ENCODE data around the gene RAB4B.
"Not testable (repeated sequence)": the region's sequence is repeated elsewhere in the genome, so short reads cannot be mapped to it uniquely, and the experiment has no call there.

Gene RAB4B

DNA sequence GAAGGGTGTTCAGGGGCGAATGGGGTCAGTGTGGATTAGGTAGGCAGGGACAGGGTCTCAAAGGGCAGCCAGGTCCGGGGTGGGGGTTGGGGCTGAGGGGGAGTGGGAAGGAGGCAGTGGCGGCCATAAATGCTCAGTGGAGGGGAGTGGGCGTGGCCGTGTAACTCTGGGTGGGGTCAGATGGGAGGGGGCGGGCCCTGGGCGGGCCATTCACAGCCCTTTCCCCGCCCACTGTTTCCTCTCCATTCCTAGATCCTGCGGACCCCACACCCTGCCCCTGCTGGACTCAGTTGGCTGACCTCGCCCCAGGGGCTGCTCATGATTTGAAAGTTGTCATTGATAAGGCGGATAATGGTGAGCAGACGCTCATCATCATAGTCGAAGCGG, 48.3 kb downstream of the RAB4B start:
- DNase-seq = not testable (repeated sequence)

DNA sequence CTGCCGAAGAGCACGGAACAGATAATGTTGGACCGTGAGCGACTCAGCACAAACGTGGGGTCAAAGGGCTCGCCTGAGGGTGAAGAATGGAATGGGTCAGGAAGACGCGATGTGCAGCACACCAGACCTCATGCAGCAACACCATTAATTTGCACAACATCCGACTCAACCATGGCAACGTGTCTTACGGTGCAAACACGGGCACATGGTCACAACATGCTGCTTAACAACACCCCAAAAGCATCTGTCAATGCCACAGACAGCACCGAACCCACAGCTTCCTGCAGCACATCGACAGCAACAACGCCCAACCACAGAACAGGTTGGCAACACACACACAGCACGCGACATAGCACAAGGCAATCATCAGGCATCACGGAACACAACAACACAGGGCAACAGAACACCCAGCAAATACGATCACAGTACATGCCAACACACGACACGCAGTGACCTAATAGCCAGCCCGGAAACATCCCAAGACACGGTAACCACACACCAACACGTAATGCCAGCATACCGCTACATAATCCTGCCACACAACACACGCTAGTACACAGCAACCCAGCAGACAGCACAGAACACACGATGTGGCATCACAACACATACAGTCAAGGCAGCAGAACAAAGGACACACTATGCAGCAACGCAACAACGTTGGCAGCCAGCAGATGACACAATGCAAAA, 48.8 kb downstream of the RAB4B start:
- DNase-seq = not testable (repeated sequence)

DNA sequence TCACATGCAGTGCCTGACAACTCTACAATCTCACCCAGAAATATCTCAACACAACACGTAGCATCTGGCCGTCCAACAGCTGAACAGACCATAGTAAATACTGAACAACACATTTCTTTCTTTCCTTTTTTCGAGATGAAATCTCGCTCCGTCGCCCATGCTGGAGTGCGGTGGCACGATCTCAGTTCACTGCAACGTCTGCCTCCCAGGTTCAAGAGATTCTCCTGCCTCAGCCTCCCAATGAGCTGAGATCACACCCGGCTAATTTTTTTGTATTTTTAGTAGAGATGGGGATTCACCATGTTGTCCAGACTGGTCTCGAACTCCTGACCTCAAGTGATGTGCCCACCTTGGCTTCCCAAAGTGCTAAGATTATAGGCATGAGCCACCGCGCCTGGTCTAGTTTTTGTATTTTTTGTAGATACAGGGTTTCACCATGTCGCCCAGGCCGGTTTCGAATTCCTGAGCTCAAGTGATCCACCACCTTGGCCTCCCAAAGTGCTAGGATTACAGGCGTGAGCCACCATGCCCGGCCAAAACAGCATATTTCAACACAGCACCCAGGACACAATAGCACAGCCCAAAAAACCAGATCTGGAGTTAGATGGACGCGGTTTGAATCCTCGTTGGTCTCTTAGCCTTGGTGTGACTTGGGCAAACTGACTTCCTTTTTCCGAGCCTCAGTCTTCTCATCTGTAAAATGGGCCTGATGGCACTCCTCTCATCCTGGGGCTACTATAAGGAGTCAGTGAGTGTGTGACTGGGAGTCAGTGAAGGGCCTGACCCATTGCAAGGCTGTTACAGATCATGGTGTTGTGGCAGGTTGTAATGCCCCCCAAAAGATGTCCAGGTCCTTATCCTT, 49.6 kb downstream of the RAB4B start:
- no peak for DNase-seq

DNA sequence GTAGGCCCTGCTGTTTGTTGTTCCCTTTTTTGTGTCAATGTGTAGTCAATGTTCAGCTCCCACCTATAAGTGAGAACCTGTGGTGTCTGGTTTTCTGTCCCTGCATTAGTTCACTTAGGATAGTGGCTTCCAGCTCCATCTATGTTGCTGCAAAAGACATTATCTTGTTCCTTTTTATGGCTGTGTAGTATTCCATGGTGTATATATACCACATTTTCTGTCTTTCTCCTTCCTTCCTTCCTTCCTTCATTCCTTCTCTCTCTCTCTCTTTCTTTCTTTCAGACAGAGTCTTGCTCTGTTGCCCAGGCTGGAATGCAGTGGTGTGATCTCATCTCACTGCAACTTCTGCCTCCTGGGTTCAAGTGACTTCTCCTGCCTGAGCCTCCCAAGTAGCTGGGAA, 51.2 kb downstream of the RAB4B start:
- no peak for DNase-seq

DNA sequence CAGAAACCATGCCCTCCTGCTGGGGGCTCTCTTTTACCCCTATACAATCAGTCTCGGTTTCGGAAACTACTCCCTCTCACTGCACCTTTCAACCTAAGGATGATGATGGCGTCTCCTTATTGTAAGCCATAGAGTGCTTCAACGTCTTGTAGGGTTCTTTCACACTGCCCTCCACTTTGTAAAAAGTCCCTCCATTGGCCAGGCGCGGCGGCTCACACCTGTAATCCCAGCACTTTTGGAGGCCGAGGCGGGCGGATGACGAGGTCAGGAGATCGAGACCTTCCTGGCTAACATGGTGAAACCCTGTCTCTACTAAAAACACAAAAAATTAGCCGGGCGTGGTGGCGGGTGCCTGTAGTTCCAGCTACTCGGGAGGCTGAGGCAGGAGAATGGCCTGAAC, 52.7 kb downstream of the RAB4B start:
- DNase-seq = not testable (repeated sequence)

DNA sequence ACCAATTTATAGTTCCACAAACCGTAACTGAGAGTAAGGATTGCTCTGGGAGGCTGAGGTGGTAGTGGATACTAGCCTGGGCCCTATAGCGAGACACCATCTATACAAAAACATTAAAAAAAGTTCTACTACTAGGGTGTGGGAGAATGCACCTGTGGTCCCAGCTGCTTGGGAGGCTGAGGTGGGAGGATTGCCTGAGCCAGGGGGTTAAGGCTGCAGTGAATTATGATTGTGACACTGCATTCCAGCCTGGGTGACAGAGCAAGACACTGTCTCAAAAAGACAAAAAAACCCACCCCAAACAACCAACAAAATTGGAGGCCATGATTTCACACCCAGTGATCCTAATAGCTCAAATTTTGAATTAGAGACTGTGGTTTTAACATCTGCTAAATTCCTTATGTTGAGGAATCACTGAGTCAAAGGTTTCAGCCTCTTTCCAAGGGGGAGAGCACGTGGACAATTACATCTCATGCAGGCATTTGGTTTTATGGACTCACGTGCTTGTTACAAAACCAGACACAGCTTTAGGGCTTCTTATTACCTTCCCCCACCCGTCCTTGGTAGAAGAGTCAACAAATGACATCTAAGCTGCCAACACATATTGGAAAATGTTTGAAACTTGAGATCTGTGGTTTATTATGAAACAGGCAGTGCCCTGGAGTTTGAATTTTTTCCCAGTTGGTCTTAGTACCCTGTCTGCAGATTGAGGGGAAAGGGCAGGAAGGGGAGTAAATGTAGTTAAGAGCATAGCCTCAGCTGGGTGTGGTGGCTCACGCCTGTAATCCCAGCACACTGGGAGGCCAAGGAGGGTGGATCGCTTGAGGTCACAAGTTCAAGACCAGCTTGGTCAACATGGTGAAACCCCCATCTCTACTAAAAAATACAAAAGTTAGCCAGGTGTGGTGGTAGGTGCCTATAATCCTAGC, 53.7 kb downstream of the RAB4B start:
- peak; percentile 7 for DNase-seq

DNA sequence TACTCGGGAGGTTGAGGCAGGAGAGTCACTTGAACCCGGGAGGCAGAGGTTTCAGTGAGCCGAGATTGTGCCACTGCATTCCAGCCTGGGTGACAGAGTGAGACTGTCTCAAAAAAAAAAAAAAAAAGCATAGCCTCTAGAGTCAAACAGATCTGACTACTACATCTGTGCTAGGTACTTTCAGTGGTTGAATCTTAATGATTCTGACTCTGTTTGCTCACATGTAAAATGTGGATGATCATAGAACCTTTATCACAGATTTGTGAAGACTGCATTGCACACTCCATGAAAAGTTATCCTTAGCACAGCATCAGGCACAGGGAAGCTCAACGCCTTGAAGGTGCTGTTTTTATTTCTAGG, 54.4 kb downstream of the RAB4B start:
- not testable (repeated sequence) for DNase-seq

DNA sequence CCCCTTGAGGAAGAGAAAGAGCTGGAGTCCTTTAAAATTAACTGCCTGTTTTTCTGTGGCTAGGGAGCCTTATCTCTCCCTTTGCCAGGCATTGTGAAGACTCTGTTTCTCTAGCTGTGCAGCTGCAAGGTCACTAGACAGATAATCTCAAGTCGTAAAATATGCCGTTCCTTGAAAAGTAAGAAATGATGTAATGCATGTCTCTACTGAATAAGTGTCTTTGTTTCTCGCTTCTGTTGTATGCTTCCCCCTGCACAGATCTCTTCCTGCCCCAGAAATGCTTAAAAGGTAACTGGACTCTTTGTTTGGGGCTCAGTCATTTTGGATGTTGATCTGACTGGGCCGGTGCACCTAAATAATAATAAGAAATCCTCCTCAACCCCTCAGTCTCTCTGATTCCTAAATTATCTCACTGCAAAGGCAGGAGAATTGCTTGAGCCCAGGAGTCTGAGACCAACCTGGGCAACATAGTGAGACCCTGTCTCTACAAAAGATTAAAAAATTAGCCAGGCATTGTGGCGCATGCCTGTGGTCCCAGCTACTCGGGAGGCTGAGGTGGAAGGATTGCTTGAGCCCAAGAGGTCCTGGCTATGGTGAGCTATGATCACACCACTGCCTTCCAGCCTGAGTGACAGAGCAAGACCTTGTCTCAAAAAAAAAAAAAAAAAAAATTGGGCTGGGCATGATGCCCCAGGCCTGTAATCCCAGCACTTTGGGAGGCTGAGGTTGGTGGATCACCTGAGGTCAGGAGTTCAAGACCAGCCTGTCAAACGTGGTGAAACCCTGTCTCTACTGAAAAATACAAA, 55.9 kb downstream of the RAB4B start:
- not testable (repeated sequence) for DNase-seq

DNA sequence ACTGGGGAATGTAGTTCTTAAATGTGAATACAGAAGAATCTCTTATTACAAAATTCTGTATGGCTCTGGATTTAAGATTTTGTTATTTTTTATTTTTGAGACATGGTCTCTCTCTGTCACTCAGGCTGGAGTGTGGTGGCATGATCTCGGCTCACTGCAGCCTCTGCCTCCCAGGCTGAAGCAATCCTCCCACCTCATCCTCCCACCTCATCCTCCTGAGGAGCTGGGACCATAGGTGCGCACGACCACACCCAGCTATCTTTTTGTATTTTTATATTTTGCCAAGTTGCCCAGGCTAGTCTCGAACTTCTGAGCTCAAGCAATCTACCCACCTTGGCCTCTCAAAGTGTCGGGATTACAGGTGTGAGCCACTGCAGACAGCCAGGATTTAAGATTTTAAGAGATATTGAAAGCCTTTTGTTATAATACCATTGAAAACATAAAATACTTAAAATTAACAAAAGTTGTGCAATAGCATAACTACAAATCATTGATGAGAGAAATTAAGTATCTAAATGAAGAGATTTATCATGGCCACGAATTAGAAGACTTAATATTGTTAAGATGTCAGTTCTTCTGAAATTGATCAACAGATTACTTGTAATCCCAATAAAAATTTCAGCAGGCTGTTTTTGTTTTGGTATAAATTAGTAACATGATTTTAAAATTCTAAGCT, 58.8 kb downstream of the RAB4B start:
- no peak for DNase-seq

DNA sequence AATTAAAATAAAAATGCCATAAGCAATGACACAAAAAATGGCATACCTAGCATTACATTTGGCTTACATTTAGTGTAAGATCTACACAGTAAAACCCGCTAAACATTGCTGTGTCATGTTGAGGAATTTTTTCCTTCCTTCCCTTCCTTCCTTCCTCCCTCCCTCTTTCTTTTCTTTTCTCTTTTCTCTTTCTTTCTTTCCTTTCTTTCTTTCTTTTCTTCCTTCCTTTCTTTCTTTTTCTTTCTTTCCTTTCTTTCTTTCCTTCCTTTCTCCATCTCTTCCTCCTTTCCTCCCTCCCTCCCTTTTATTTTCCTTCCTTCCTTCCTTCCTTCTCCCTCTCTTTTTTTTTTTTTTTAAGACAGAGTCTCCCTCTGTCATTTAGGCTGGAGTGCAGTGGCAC, 60.4 kb downstream of the RAB4B start:
- DNase-seq = not testable (repeated sequence)

DNA sequence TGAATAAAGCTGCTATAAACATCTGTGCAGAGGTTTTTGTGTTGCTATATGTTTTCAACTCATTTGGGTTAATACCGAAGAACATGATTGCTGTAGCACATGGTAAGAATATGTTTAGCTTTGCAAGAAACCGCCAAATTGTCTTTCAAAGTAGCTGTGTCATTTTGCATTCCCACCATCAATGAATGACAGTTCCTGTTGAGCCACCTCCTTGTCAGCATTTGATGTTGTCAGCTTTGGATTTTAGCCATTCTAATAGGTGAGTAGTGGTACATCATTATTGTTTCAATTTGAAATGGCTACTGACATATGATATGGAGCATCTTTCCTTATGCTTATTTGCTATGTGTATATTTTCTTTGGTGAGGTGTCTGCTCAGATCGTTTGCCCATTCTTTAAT, 64.0 kb downstream of the RAB4B start:
- DNase-seq = not testable (repeated sequence)

DNA sequence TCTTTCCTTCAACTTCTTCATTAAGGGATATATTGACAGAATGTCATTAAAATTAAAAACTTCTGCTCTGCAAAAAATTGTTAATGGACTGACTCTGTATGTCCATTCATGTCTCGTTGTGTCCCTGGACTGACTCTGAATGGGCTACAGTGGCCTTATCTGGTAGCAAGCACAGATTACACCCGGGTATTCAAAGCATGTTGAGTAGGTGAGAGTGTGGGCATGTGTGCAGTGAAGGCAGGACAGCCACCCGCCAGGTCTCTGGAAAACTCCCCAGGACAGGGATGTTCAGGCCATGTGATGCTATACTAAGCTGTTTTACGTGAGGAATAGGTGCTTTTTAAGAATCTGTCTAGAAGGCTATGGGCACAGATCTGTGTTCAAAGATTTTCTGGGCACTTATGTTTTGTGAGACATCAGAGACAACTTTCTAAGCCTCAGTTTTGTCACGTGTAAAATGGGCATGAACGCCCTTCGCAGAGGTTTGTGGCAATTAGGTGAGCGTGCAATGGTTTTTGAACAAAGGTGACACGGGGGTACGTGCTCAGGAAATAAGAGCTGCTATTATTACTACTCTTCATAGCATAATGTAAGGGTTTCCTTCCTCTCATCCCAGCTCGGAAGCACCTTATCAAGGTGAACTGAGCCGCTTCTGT, 65.1 kb downstream of the RAB4B start:
- DNase-seq = not testable (repeated sequence)

DNA sequence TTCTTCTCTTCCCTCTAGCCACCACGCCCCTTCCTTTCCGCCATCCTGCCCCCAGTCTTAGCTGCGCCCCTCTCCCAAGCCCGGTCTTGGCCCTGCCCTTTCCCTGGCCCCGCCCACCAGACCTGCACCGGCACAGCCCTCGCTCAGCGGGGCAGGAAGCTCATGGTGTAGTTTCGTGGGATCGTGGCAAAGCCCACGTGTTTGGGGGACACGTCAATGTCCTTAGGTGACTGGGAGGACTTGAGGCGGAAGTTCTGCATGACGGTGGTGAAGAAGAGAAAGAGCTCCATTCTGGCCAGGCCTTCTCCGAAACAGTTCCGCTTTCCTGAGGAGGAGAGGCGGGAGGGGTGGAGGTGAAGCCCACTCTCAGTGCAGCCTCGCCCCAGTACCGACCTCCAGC, 65.6 kb downstream of the RAB4B start:
- DNase-seq = not testable (repeated sequence)
